IMR-90 (cell line): ENCODE results near the gene GABRQ. TPM values are rescaled to one million over a fixed set of nuclear protein-coding genes. Genes with fewer than 3 reads are reported as not detected.

Experiments used
- ATAC-seq: fragments of 200-7000 bp; cut with Tn5 transposase; 2 replicates; pipeline ENCODE4 v1.9.1; 2020; ENCODE audit warnings: low read depth, mild to moderate bottlenecking, moderate library complexity
- BruUV-seq: library from RNA; stranded (reverse); fragments of 400-500 nt; replicated peaks from 2 replicates; lab custom pipeline; 2021; lab: Mats Ljungman, UMichigan
- CTCF ChIA-PET: fragments of 300-600 bp; formaldehyde crosslinking; extraction: SDS; loops from one replicate; lab custom pipeline; 2021; ENCODE audit warnings: antibody characterized with exemption; lab: Yijun Ruan, JAX
- POLR2A ChIA-PET: fragments of 300-600 bp; sonication (Branson Sonifier 250); formaldehyde crosslinking; loops from one replicate; lab custom pipeline; 2022; ENCODE audit warnings: antibody characterized with exemption; ENCODE audit not compliant: unreplicated experiment; lab: Charles Lee
- DNase-seq: peaks from one replicate; pipeline ENCODE4 v3.0.0; 2013
- H2AFZ ChIP-seq: replicated peaks from 2 replicates; pipeline ENCODE3; 2013; ENCODE audit warnings: low read length, mild to moderate bottlenecking; ENCODE audit not compliant: poor library complexity
- H2AK5ac ChIP-seq: 2 replicates; pipeline ENCODE4 v1.6.1; 2013; ENCODE audit warnings: low read depth, low read length, inconsistent platforms
- H2AK9ac ChIP-seq: replicated peaks from 2 replicates; pipeline ENCODE3; 2013; ENCODE audit warnings: mild to moderate bottlenecking, low read depth, low read length, moderate library complexity; ENCODE audit not compliant: poor library complexity
- H2BK120ac ChIP-seq: 2 replicates; pipeline ENCODE4 v1.6.1; 2013; ENCODE audit warnings: low read depth, low read length, inconsistent platforms
- H2BK15ac ChIP-seq: 3 replicates; pipeline ENCODE4 v1.6.1; 2013; ENCODE audit warnings: low read depth, low read length, inconsistent platforms
- H2BK20ac ChIP-seq: 2 replicates; pipeline ENCODE4 v1.6.1; 2013; ENCODE audit warnings: low read depth, mild to moderate bottlenecking, inconsistent platforms, low read length, moderate library complexity
- H2BK5ac ChIP-seq: 2 replicates; pipeline ENCODE4 v1.6.1; 2013; ENCODE audit warnings: mild to moderate bottlenecking, low read depth, low read length, inconsistent platforms; ENCODE audit not compliant: poor library complexity, severe bottlenecking
- H3K14ac ChIP-seq: replicated peaks from 2 replicates; pipeline ENCODE4 v1.6.1; 2013; ENCODE audit warnings: low read depth, low read length, inconsistent platforms
- H3K18ac ChIP-seq: 2 replicates; pipeline ENCODE4 v1.6.1; 2013; ENCODE audit warnings: low read depth, low read length, control low read depth
- H3K23ac ChIP-seq: 2 replicates; pipeline ENCODE4 v1.6.1; 2013; ENCODE audit warnings: low read depth, low read length, inconsistent platforms
- H3K27ac ChIP-seq: 2 replicates; pipeline ENCODE4 v1.5.1; 2013; ENCODE audit warnings: mild to moderate bottlenecking, control low read depth, low read length; ENCODE audit not compliant: insufficient read depth
- H3K27me3 ChIP-seq: 2 replicates; pipeline ENCODE4 v1.6.1; 2013; ENCODE audit warnings: low read length; ENCODE audit not compliant: control insufficient read depth, insufficient read depth
- H3K36me3 ChIP-seq: 2 replicates; pipeline ENCODE4 v1.6.1; 2013; ENCODE audit warnings: low read length, mixed read lengths; ENCODE audit not compliant: control insufficient read depth, insufficient read depth
- H3K4ac ChIP-seq: 2 replicates; pipeline ENCODE4 v1.6.1; 2013; ENCODE audit warnings: low read depth, low read length, inconsistent platforms
- H3K4me1 ChIP-seq: 2 replicates; pipeline ENCODE4 v1.6.1; 2013; ENCODE audit warnings: low read length, mixed read lengths; ENCODE audit not compliant: control insufficient read depth, insufficient read depth
- H3K4me2 ChIP-seq: 2 replicates; pipeline ENCODE4 v1.6.1; 2013; ENCODE audit warnings: low read depth, mild to moderate bottlenecking, control low read depth, low read length, moderate library complexity
- H3K4me3 ChIP-seq: 2 replicates; pipeline ENCODE4 v1.5.1; 2013; ENCODE audit warnings: low read depth, mild to moderate bottlenecking, control low read depth, low read length, moderate library complexity; ENCODE audit not compliant: insufficient read depth
- H3K56ac ChIP-seq: 2 replicates; pipeline ENCODE4 v1.6.1; 2013; ENCODE audit warnings: low read length, inconsistent platforms; ENCODE audit not compliant: insufficient read depth; ENCODE audit errors: extremely low read depth
- H3K79me1 ChIP-seq, 2 experiments: 2 replicates each; pipeline ENCODE4 v1.6.1; 2013; ENCODE audit warnings: low read length in 2 of 2, inconsistent platforms in 1 of 2, low read depth in 1 of 2
- H3K9ac ChIP-seq: 2 replicates; pipeline ENCODE4 v1.6.1; 2013; ENCODE audit warnings: low read depth, low read length, control low read depth
- H3K9me1 ChIP-seq: 2 replicates; pipeline ENCODE4 v1.6.1; 2013; ENCODE audit warnings: low read length, inconsistent platforms; ENCODE audit not compliant: insufficient read depth
- H3K9me3 ChIP-seq: 2 replicates; pipeline ENCODE4 v1.6.1; 2013; ENCODE audit warnings: low read length; ENCODE audit not compliant: control insufficient read depth, insufficient read depth
- H4K20me1 ChIP-seq: 2 replicates; pipeline ENCODE4 v1.6.1; 2013; ENCODE audit warnings: low read length, inconsistent platforms; ENCODE audit not compliant: insufficient read depth
- H4K5ac ChIP-seq: 2 replicates; pipeline ENCODE4 v1.6.1; 2013; ENCODE audit warnings: mild to moderate bottlenecking, low read depth, low read length, control low read depth
- H4K8ac ChIP-seq, 2 experiments: 2 replicates each; pipeline ENCODE4 v1.6.1; 2013; ENCODE audit warnings: low read depth in 2 of 2, low read length in 2 of 2, control low read depth in 1 of 2, inconsistent platforms in 1 of 2
- H4K91ac ChIP-seq: 2 replicates; pipeline ENCODE4 v1.6.1; 2013; ENCODE audit warnings: low read depth, low read length, inconsistent platforms; ENCODE audit not compliant: insufficient read depth
- CTCF ChIP-seq: conservative IDR thresholded peaks from 2 replicates; pipeline ENCODE4 v1.5.1; 2012; ENCODE audit warnings: mild to moderate bottlenecking, low read depth, low read length, improper control_type of control experiment
- NFE2L2 ChIP-seq: fragments of 150-350 bp; IDR thresholded peaks from 2 replicates; pipeline ENCODE4 v1.6.1; 2016; ENCODE audit warnings: low read depth, mild to moderate bottlenecking, low read length
- POLR2A ChIP-seq: IDR thresholded peaks from 2 replicates; pipeline ENCODE4 v1.6.1; 2012; ENCODE audit warnings: mild to moderate bottlenecking, low read depth, low read length
- RAD21 ChIP-seq: IDR thresholded peaks from 2 replicates; pipeline ENCODE4 v1.6.1; 2012; ENCODE audit warnings: low read length, improper control_type of control experiment
- SMC3 ChIP-seq: fragments of 150-350 bp; IDR thresholded peaks from 2 replicates; pipeline ENCODE4 v1.6.1; 2016; ENCODE audit warnings: low read depth, mild to moderate bottlenecking, antibody characterized with exemption, low read length, moderate library complexity
- WGBS, 2 experiments: methylation state at CpG; one replicate each; pipeline versions ENCODE4 v1.1.5 to v1.1.7; 2013; ENCODE audit warnings: missing lambda C conversion rate in 2 of 2; ENCODE audit not compliant: insufficient read length in 1 of 2; ENCODE audit errors: extremely low coverage in 2 of 2; 5-methylcytosine and 5-hydroxymethylcytosine counted together
- dilution Hi-C: fragments of 300-500 bp; cut with HindIII; formaldehyde crosslinking; loops from one replicate; pipeline ENCODE4 v1.14.3; 2018; ENCODE audit warnings: low sequenced_read_pairs; ENCODE audit not compliant: unreplicated experiment
- in situ Hi-C: fragments of 300-500 bp; cut with MboI; formaldehyde crosslinking; loops from 3 replicates; pipeline ENCODE4 v1.14.3; 2019; ENCODE audit warnings: low sequenced_read_pairs, inconsistent platforms, mixed read lengths
- intact Hi-C: fragments of 100-400 bp; cut with micrococcal nuclease; formaldehyde crosslinking; loops from 2 replicates; pipeline ENCODE4 v1.10.0; 2022
- polyA plus RNA-seq, 3 experiments: library from polyadenylated mRNA; depleted of rRNA; stranded (reverse); fragments of >200 nt; gene quantifications; 2 replicates each; pipeline ENCODE4 v1.2.3, GENCODE V29; 2012; ENCODE audit warnings: low replicate concordance in 1 of 3
- total RNA-seq: library from RNA; depleted of rRNA; stranded (reverse); fragments of >200 nt; gene quantifications from 2 replicates; pipeline ENCODE4 v1.2.3, GENCODE V29; 2012

GABRQ gene
- total and polyA plus RNA-seq, 2 of the 4 experiments (the other 2 are of a cell fraction) = under 0.01 to 0.03 TPM

GRCh38 chrX:152635941-152636340, 1.8 kb upstream of the GABRQ start:
- Histone ChIP-seq H4K91ac (no peak overlapping the region), H3K4me2 (no peak overlapping the region), H3K79me1 (no peaks in the 10 kb centered on the region), H4K8ac (no peak overlapping the region), H2BK15ac (no peak overlapping the region), H3K4ac (no peak overlapping the region), H2AFZ (no peak overlapping the region), H3K4me3 (no peak overlapping the region), H3K18ac (no peak overlapping the region), H3K9ac (no peak overlapping the region), H2AK9ac (no peak overlapping the region), H4K20me1 (no peaks in the 10 kb centered on the region), H3K9me3 (peaks cover 2% of the 10 kb centered on the region; the same call in 1 of the 2 replicates), H3K27ac (no peak overlapping the region), H3K27me3 (no peaks in the 10 kb centered on the region; the same call in 1 of the 2 replicates), H2BK120ac (no peak overlapping the region), H4K5ac (no peak overlapping the region), H2BK5ac (no peak overlapping the region), H3K14ac (no peak overlapping the region), H3K9me1 (no peaks in the 10 kb centered on the region), H3K23ac (no peak overlapping the region), H2AK5ac (no peak overlapping the region), H3K36me3 (no peaks in the 10 kb centered on the region), H3K56ac (no peak overlapping the region), H3K4me1 (no peaks in the 10 kb centered on the region), H2BK20ac (no peak overlapping the region)
- no TSS peak for BruUV-seq
- WGBS, 2 experiments = no CpG with 5 or more reads among the region's 7 CpGs
- CTCF ChIA-PET = interaction anchor here (1.4 kb wide), 1 partner anchor 11 kb away, joined by 3 read pairs; no protein-coding TSS in a partner anchor
- peak; percentile 67 for ATAC-seq
- dilution Hi-C loops = no loop called here
- intact Hi-C loops = loop anchor here (1.0 to 5.0 kb wide), 2 partner anchors 884 to 1485 kb away; no protein-coding TSS in a partner anchor
- TF ChIP-seq CTCF = peak; percentile 57
- no peak for TF ChIP-seq POLR2A
- TF ChIP-seq NFE2L2 = no peak
- peak; percentile 43 for TF ChIP-seq RAD21
- TF ChIP-seq SMC3 = peak; percentile 31; the same call in 1 of the 2 replicates
- in situ Hi-C loops = loop anchor here (10.0 to 25.0 kb wide), 2 partner anchors 874 to 1481 kb away; no protein-coding TSS in a partner anchor
- peak; percentile 50 for DNase-seq
- POLR2A ChIA-PET = no interaction called here
